Right lobe of liver (tissue), 4 donors: ENCODE results near the gene VMP1.
A peak's percentile ranks its signal among the peaks of the same experiment; 100 is the strongest.

Experiments
- CTCF ChIP-seq, 4 donors: fragments of 200-600 bp in 3 of 4; fragments of 450-650 bp in 1 of 4; IDR thresholded peaks; one replicate each; pipeline versions ENCODE4 v1.5.1 to v1.8.0; 2016 to 2022; ENCODE audit warnings: antibody characterized with exemption in 4 of 4, mild to moderate bottlenecking in 2 of 4
- POLR2A ChIP-seq: fragments of 450-650 bp; IDR thresholded peaks from one replicate; pipeline ENCODE4 v1.6.1; 2017; ENCODE audit warnings: antibody characterized with exemption, mild to moderate bottlenecking
- donor health status: DM: no; HTN: no; CAD: no.
- donor health status: DM: no; HTN: no; CAD: no.
- donor health status: DM: no; HTN: yes; CAD: no.

GRCh38 chr17:59839651-59840328 is 132.3 kb downstream of the VMP1 start:
- no peak for TF ChIP-seq CTCF (IDR thresholded peaks at IDR 0.05)
- peak; percentile 76 for TF ChIP-seq POLR2A
